Activated CD8-positive, alpha-beta T cell treated with anti-CD3 and anti-CD28 coated beads, Interleukin-2, amount 10 ng/mL, durations not matched to agents 7 days and 5 days (primary cell): ENCODE measurements around the gene KIAA1958. TPM values are rescaled to one million over a fixed set of nuclear protein-coding genes. Genes with fewer than 3 reads are reported as not detected.
"Not testable (repeated sequence)": the region's sequence is repeated elsewhere in the genome, so short reads cannot be mapped to it uniquely, and the experiment has no call there.

Experiments used
- ATAC-seq: fragments of 150-1000 bp; cut with Tn5 transposase; one replicate; pipeline ENCODE4 v1.10.0; 2021; ENCODE audit warnings: moderate library complexity
- CTCF ChIA-PET: fragments of 350-600 bp; sonication (Branson Sonifier 250); formaldehyde crosslinking; loops from one replicate; lab custom pipeline; 2021; ENCODE audit warnings: antibody characterized with exemption; lab: Charles Lee
- POLR2A ChIA-PET: fragments of 350-600 bp; sonication (Branson Sonifier 250); formaldehyde crosslinking; loops from one replicate; lab custom pipeline; 2021; ENCODE audit warnings: antibody characterized with exemption; lab: Charles Lee
- DNase-seq: peaks from one replicate; pipeline ENCODE4 v3.0.0-alpha.2; 2020
- H3K27ac Mint-ChIP-seq: one replicate; pipeline ENCODE4 v1.8.0; 2021; ENCODE audit warnings: mild to moderate bottlenecking, mixed read lengths
- H3K27me3 Mint-ChIP-seq: one replicate; pipeline ENCODE4 v1.8.0; 2021; ENCODE audit warnings: low read depth, mixed read lengths
- H3K36me3 Mint-ChIP-seq: one replicate; pipeline ENCODE4 v1.8.0; 2021; ENCODE audit warnings: low read depth, mixed read lengths
- H3K4me1 Mint-ChIP-seq: one replicate; pipeline ENCODE4 v1.8.0; 2021; ENCODE audit warnings: low read depth, mixed read lengths
- H3K4me3 Mint-ChIP-seq: one replicate; pipeline ENCODE4 v1.8.0; 2021; ENCODE audit warnings: mild to moderate bottlenecking, mixed read lengths
- H3K9me3 Mint-ChIP-seq: one replicate; pipeline ENCODE4 v1.8.0; 2022; ENCODE audit warnings: mixed read lengths; ENCODE audit not compliant: insufficient read depth
- total RNA-seq, 2 experiments: library from RNA; stranded (reverse); gene quantifications; one replicate each; pipeline ENCODE4 v1.2.3, GENCODE V29; 2021

Gene KIAA1958
- total RNA-seq, 2 experiments from 2014 or later: 11.1 to 11.5 TPM

GRCh38 chr9:112506571-112506970, 19.9 kb downstream of the KIAA1958 start:
- Mint-ChIP-seq H3K36me3 (no peaks in the 10 kb centered on the region), H3K4me3 (no peak overlapping the region), H3K4me1 (no peaks in the 10 kb centered on the region), H3K27me3 (no peaks in the 10 kb centered on the region), H3K9me3 (no peaks in the 10 kb centered on the region), H3K27ac (no peak overlapping the region)
- DNase-seq (no peak), ATAC-seq (no peak)
- ChIA-PET CTCF (interaction anchor here (0.6 kb wide), 1 partner anchor 24 kb away, joined by 3 read pairs; no protein-coding TSS in a partner anchor), POLR2A (no interaction called here)

DNA sequence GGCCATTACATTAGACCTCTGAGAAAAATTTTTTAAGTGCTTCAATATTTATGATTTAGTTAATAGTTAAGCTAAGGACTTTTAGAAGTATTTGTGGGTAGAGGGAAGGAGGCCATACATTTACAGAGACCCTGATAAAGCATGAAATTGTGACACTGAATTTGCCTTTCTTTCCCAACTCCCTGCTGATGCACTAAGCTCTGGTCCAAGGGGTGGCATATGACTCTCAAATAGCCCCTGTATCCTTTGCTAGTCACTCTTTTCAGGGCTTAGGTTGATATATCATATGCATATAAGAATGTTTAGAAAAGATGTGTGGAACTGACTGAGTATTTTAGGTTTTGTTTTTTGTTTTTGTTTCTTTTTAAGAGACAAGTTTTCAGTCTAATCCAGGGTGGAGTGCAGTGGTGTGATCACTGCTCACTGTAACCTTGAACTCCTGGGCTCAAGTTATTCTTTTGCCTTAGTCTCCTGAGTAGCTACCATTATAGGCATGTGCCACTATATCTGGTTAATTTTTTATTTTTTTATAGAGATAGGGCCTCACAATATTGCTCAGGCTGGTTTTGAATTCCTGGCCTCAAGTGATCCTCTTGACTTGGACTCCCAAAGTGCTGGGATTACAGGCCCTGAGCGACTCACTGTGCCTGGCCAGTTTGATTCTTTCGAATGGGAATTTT, 20.5 kb downstream of the KIAA1958 start:
- ChIA-PET CTCF (no interaction called here), POLR2A (no interaction called here)
- DNase-seq: no peak
- no peak overlapping the region for H3K27ac Mint-ChIP-seq
- no peaks in the 10 kb centered on the region for H3K9me3 Mint-ChIP-seq
- H3K4me3 Mint-ChIP-seq: no peak overlapping the region
- H3K36me3 Mint-ChIP-seq: no peaks in the 10 kb centered on the region
- H3K27me3 Mint-ChIP-seq: no peaks in the 10 kb centered on the region
- no peaks in the 10 kb centered on the region for H3K4me1 Mint-ChIP-seq
- no peak for ATAC-seq

DNA sequence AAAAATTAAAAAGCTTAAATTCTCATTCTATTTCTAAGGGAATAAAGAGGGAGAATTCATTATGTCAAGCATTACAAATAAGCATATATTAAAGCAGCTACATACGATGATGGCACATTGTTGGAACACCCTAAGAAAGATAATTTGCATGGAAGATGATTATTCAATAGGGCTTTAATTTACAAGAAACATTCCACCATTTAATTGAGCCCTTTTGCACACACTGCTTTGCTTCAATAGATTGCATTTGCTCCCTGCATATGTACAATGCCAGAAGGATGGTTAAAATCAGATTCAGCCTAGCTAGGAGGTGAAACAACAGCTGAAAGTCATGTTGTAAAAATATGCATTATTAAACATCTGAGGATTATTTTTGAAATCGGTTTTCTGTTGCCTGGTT, 21.8 kb downstream of the KIAA1958 start:
- DNase-seq (no peak), ATAC-seq (no peak)
- CTCF ChIA-PET: interaction anchor here (1.5 kb wide), 1 partner anchor 25 kb away, joined by 3 read pairs; no protein-coding TSS in a partner anchor
- Mint-ChIP-seq H3K27ac (no peak overlapping the region), H3K9me3 (no peaks in the 10 kb centered on the region), H3K4me3 (no peak overlapping the region), H3K36me3 (no peaks in the 10 kb centered on the region), H3K27me3 (no peaks in the 10 kb centered on the region), H3K4me1 (no peaks in the 10 kb centered on the region)
- POLR2A ChIA-PET: no interaction called here

DNA sequence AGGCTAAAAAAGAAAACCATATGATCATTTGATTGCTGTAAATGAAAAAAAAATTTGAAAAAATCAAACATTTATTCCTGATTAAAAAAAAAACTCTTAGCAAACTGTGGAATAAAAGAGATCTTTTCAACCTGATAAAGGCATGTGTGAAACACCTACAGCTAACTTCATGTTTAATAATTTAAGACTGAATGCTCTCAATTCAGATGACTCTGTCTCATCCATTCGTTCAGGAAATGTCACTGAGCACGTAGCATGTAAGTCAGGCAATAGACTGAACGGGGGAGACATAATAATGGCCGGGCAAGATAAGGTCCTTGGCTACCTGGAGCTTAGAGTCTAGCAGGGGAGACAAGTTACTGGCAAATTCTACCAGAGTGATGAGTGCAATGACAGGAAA, 25.8 kb downstream of the KIAA1958 start:
- H3K27me3 Mint-ChIP-seq, H3K9me3 Mint-ChIP-seq, CTCF ChIA-PET, DNase-seq, H3K27ac Mint-ChIP-seq, H3K36me3 Mint-ChIP-seq, POLR2A ChIA-PET, ATAC-seq, H3K4me1 Mint-ChIP-seq, H3K4me3 Mint-ChIP-seq: not testable (repeated sequence)

GRCh38 chr9:112516769-112517168, 30.1 kb downstream of the KIAA1958 start:
- Mint-ChIP-seq H3K27me3 (no peaks in the 10 kb centered on the region), H3K36me3 (no peaks in the 10 kb centered on the region), H3K27ac (no peak overlapping the region), H3K9me3 (no peaks in the 10 kb centered on the region), H3K4me1 (no peaks in the 10 kb centered on the region), H3K4me3 (no peak overlapping the region)
- ChIA-PET CTCF (interaction anchor here (0.7 kb wide), 2 partner anchors 201 to 1065 kb away, joined by 3 read pairs; partner anchors contain the start of gene INIP), POLR2A (no interaction called here)
- ATAC-seq (no peak), DNase-seq (no peak)

- ChIA-PET POLR2A (no interaction called here), CTCF (no interaction called here)
- no peaks in the 10 kb centered on the region for H3K4me1 Mint-ChIP-seq
- H3K36me3 Mint-ChIP-seq: no peaks in the 10 kb centered on the region
- H3K27ac Mint-ChIP-seq: no peak overlapping the region
- no peaks in the 10 kb centered on the region for H3K27me3 Mint-ChIP-seq
- DNase-seq (no peak), ATAC-seq (no peak)
- no peak overlapping the region for H3K4me3 Mint-ChIP-seq
- H3K9me3 Mint-ChIP-seq: no peaks in the 10 kb centered on the region
These were observed 33.4 kb downstream of the KIAA1958 start for GRCh38 chr9:112520069-112520468.

DNA sequence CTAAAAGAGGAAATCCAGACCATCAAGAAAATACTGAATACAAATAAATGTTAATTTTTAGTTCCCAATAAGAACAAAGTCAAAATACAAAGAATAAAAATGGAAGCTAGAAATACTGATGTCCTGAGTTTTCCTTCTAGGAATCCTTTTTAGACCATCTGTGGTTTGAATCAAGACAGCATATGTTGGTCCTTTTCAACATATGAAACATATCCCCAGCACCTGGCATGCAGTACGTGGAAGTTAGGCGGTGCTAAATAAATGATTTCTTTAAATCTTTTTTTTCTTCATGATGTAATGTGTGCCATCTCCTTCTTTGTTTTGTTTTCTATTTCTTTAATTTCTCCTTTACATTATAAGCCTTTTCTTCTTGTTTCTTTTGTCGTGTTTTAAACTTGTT, 34.0 kb downstream of the KIAA1958 start:
- ATAC-seq: no peak
- no peak for DNase-seq
- Mint-ChIP-seq H3K4me3 (no peak overlapping the region), H3K27ac (no peak overlapping the region), H3K27me3 (no peaks in the 10 kb centered on the region), H3K36me3 (no peaks in the 10 kb centered on the region), H3K9me3 (no peaks in the 10 kb centered on the region), H3K4me1 (no peaks in the 10 kb centered on the region)
- CTCF ChIA-PET: interaction anchor here (0.6 kb wide), 1 partner anchor 310 kb away, joined by 5 read pairs; no protein-coding TSS in a partner anchor
- POLR2A ChIA-PET: no interaction called here

- no peaks in the 10 kb centered on the region for H3K36me3 Mint-ChIP-seq
- no peaks in the 10 kb centered on the region for H3K4me1 Mint-ChIP-seq
- H3K4me3 Mint-ChIP-seq: no peak overlapping the region
- CTCF ChIA-PET: no interaction called here
- POLR2A ChIA-PET: no interaction called here
- no peak overlapping the region for H3K27ac Mint-ChIP-seq
- ATAC-seq: no peak
- no peaks in the 10 kb centered on the region for H3K9me3 Mint-ChIP-seq
- H3K27me3 Mint-ChIP-seq: no peaks in the 10 kb centered on the region
- no peak for DNase-seq
These were observed 40.3 kb downstream of the KIAA1958 start for GRCh38 chr9:112526973-112527372.

- POLR2A ChIA-PET: no interaction called here
- no peaks in the 10 kb centered on the region for H3K9me3 Mint-ChIP-seq
- ATAC-seq: no peak
These were observed 41.3 kb downstream of the KIAA1958 start for GRCh38 chr9:112527959-112528358.

GRCh38 chr9:112529316-112529715, 42.7 kb downstream of the KIAA1958 start:
- H3K27ac Mint-ChIP-seq: no peak overlapping the region
- no peak for DNase-seq
- H3K4me1 Mint-ChIP-seq: no peaks in the 10 kb centered on the region
- no peak overlapping the region for H3K4me3 Mint-ChIP-seq
- no peaks in the 10 kb centered on the region for H3K9me3 Mint-ChIP-seq
- no peaks in the 10 kb centered on the region for H3K36me3 Mint-ChIP-seq
- no peak for ATAC-seq
- no peaks in the 10 kb centered on the region for H3K27me3 Mint-ChIP-seq
- CTCF ChIA-PET: interaction anchor here (1.6 kb wide), 1 partner anchor 190 kb away, joined by 3 read pairs; no protein-coding TSS in a partner anchor
- POLR2A ChIA-PET: no interaction called here

More at GRCh38 chr9:112527959-112528358, 41.3 kb downstream of the KIAA1958 start:
- CTCF ChIA-PET: no interaction called here
- DNase-seq: no peak
- Mint-ChIP-seq H3K4me3 (no peak overlapping the region), H3K36me3 (no peaks in the 10 kb centered on the region), H3K27me3 (no peaks in the 10 kb centered on the region), H3K4me1 (no peaks in the 10 kb centered on the region), H3K27ac (no peak overlapping the region)

DNA sequence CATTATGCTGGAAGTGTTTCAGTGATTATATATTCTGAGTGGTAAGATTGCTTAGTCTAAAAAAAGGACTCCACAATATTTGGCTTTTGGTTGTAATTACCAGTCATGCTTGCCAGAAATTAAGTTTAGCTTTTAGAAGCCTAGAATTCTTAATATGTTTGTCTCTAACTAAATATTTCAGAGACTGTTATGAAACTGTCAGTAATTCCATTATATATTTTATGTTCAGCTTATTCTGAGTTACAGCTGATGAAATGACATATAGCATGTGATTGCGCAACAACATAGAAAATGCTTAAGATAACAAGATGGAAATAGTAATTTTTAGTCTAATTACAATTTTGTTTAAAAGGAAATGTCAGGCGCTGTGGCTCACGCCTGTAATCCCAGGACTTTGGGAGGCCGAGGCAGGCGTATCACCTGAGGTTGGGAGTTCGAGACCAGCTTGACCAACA, 44.2 kb downstream of the KIAA1958 start:
- ATAC-seq (no peak), DNase-seq (no peak)
- Mint-ChIP-seq H3K4me1 (no peaks in the 10 kb centered on the region), H3K27ac (no peak overlapping the region), H3K9me3 (no peaks in the 10 kb centered on the region), H3K27me3 (no peaks in the 10 kb centered on the region), H3K4me3 (no peak overlapping the region), H3K36me3 (no peaks in the 10 kb centered on the region)
- POLR2A ChIA-PET: no interaction called here
- CTCF ChIA-PET: interaction anchor here (1.1 to 1.6 kb wide), 2 partner anchors 188 to 262 kb away, joined by 3 read pairs; no protein-coding TSS in a partner anchor

- ChIA-PET CTCF (no interaction called here), POLR2A (no interaction called here)
- Mint-ChIP-seq H3K27ac (no peak overlapping the region), H3K9me3 (no peaks in the 10 kb centered on the region), H3K4me3 (no peak overlapping the region), H3K36me3 (no peaks in the 10 kb centered on the region), H3K27me3 (no peaks in the 10 kb centered on the region), H3K4me1 (no peaks in the 10 kb centered on the region)
- no peak for ATAC-seq
- DNase-seq: no peak
These were observed 45.1 kb downstream of the KIAA1958 start for GRCh38 chr9:112531666-112532282.
